Vagina (tissue), 2 donors: ENCODE results near the gene CHPF2. TPM values are rescaled to one million over a fixed set of nuclear protein-coding genes. Genes with fewer than 3 reads are reported as not detected.

Experiments
- DNase-seq, 2 donors: peaks; one replicate each; pipeline ENCODE4 v3.0.0-alpha.2; 2017; ENCODE audit errors: extremely low spot score in 2 of 2
- H3K27ac ChIP-seq: fragments of 200-600 bp; sonication (generic); one replicate; pipeline ENCODE4 v1.5.1; 2019
- H3K27me3 ChIP-seq: fragments of 200-600 bp; sonication (generic); one replicate; pipeline ENCODE4 v1.5.1; 2019
- H3K36me3 ChIP-seq, 2 donors: fragments of 200-600 bp; sonication (generic); one replicate each; pipeline ENCODE4 v1.5.1; 2017 to 2019
- H3K4me1 ChIP-seq: fragments of 200-600 bp; sonication (generic); one replicate; pipeline ENCODE4 v1.5.1; 2019
- H3K4me3 ChIP-seq, 2 donors: fragments of 200-600 bp; sonication (generic); 1 replicate in 1 of 2; 2 replicates in 1 of 2; pipeline ENCODE4 v1.5.1; 2016 to 2019
- H3K9me3 ChIP-seq: fragments of 200-600 bp; sonication (generic); one replicate; pipeline ENCODE4 v1.5.1; 2019
- CTCF ChIP-seq, 3 experiments: fragments of 450-650 bp in 2 of 3; fragments of 200-600 bp in 1 of 3; sonication (generic) in 1 of 3; IDR thresholded peaks; one replicate each; pipeline ENCODE4 v1.5.1; 2017 to 2019; ENCODE audit warnings: antibody characterized with exemption in 3 of 3, mild to moderate bottlenecking in 2 of 3, moderate library complexity in 2 of 3
- POLR2A ChIP-seq, 2 donors: fragments of 450-650 bp; IDR thresholded peaks; one replicate each; pipeline ENCODE4 v1.6.1; 2017; ENCODE audit warnings: antibody characterized with exemption in 2 of 2, mild to moderate bottlenecking in 2 of 2, moderate library complexity in 2 of 2
- POLR2AphosphoS5 ChIP-seq, 2 donors: sonication (generic); formaldehyde crosslinking; IDR thresholded peaks; one replicate each; pipeline ENCODE4 v1.9.0; 2017; ENCODE audit warnings: antibody characterized with exemption in 2 of 2, mild to moderate bottlenecking in 2 of 2, low read depth in 1 of 2; ENCODE audit not compliant: insufficient read depth in 1 of 2
- intact Hi-C: fragments of 100-400 bp; cut with DNase I; formaldehyde crosslinking; loops from one replicate; pipeline ENCODE4 v1.15.1; 2023
- total RNA-seq: library from RNA; depleted of rRNA; stranded (reverse); fragments of >200 nt; gene quantifications from one replicate; pipeline ENCODE4 v1.2.3, GENCODE V29; 2016

Gene CHPF2
- total RNA-seq, 1 donor from 2014 or later, result 28.0 TPM

DNA sequence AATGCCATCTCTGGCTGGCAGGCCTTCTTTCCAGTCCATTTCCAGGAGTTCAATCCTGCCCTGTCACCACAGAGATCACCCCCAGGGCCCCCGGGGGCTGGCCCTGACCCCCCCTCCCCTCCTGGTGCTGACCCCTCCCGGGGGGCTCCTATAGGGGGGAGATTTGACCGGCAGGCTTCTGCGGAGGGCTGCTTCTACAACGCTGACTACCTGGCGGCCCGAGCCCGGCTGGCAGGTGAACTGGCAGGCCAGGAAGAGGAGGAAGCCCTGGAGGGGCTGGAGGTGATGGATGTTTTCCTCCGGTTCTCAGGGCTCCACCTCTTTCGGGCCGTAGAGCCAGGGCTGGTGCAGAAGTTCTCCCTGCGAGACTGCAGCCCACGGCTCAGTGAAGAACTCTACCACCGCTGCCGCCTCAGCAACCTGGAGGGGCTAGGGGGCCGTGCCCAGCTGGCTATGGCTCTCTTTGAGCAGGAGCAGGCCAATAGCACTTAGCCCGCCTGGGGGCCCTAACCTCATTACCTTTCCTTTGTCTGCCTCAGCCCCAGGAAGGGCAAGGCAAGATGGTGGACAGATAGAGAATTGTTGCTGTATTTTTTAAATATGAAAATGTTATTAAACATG, 6.0 kb downstream of the CHPF2 start:
- TF ChIP-seq POLR2A (IDR thresholded peaks at IDR 0.05) (no peak), POLR2AphosphoS5 (IDR thresholded peaks at IDR 0.05; ENCODE audit: insufficient read depth in 1 of 2, low read depth in 1 of 2) (no peak), CTCF (IDR thresholded peaks at IDR 0.05) (no peak)
- intact Hi-C loops, result loop anchor here (10.0 kb wide), 1 partner anchor 183 kb away; the partner anchor contains the start of genes CDK5 and SLC4A2
- H3K27ac ChIP-seq, result no peak overlapping the region

DNA sequence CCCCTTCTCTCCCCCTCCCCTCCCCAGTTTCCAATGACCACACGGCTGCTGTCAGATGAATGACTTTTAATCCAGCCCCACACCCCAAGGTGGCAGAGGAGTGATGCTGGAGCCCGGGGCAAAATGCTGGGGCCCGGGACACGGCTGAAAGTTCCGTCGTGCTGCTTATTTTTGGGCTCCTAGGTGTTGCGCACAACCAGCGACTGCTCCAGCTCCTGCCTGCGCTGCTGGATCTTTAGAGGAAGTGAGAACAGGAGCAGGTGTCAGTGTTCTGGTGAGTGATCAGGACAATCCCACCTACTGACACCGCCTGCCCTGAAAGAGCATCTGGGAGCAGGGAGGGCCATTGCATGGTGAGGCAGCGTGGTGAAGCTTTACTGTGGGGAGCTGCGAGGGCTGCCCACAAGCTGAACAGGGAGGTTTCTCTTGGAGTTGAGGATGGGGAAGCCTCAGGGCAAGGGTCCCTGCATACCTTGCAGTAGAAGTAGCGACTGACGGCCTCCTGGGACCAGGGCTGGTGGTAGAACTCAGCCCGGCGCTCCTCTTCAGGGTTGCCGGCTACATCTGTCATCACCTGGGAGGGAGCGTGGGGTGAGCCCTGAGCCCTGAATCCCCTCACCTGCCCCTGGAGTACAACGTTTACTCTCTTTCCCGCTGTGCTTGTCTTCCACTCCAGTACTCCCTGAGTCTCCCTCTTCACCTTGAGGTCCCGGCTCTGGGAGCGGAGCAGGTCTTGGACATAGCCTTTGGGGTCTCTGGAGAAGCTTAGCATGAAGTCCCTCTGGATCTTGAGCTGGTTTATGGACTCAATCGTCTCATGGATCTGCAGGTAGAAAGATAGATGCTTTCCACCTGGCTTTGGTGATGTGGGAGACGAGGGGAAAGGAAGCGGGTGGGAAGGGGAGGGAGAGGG, 6.9 kb downstream of the CHPF2 start:
- DNase-seq, result no peak
- TF ChIP-seq POLR2AphosphoS5 (IDR thresholded peaks at IDR 0.05; ENCODE audit: insufficient read depth in 1 of 2, low read depth in 1 of 2) (no peak), CTCF (IDR thresholded peaks at IDR 0.05) (no peak), POLR2A (IDR thresholded peaks at IDR 0.05) (no peak)
- peaks cover 21% of the 10 kb centered on the region for H3K4me1 ChIP-seq
- H3K27ac ChIP-seq, result no peak overlapping the region
- intact Hi-C loops, result loop anchor here (10.0 kb wide), 1 partner anchor 184 kb away; the partner anchor contains the start of genes CDK5 and SLC4A2
- H3K36me3 ChIP-seq, result peaks cover 0 to 24% of the 10 kb centered on the region in 2 donors
- no peaks in the 10 kb centered on the region for H3K27me3 ChIP-seq
- H3K9me3 ChIP-seq, result no peaks in the 10 kb centered on the region
- no peak overlapping the region for H3K4me3 ChIP-seq

More for the DNA sequence above, 6.0 kb downstream of the CHPF2 start:
- Histone ChIP-seq H3K4me1 (peaks cover 21% of the 10 kb centered on the region), H3K9me3 (no peaks in the 10 kb centered on the region), H3K36me3 (peaks cover 0 to 24% of the 10 kb centered on the region in 2 donors), H3K27me3 (no peaks in the 10 kb centered on the region), H3K4me3 (no peak overlapping the region)
- DNase-seq, result no peak

GRCh38 chr7:151239837-151240459, 7.7 kb downstream of the CHPF2 start:
- Histone ChIP-seq H3K9me3 (no peaks in the 10 kb centered on the region), H3K27me3 (no peaks in the 10 kb centered on the region), H3K4me3 (no peak overlapping the region), H3K4me1 (peaks cover 21% of the 10 kb centered on the region), H3K27ac (no peak overlapping the region), H3K36me3 (peaks cover 0 to 24% of the 10 kb centered on the region in 2 donors)
- DNase-seq, result no peak
- intact Hi-C loops, result loop anchor here (10.0 kb wide), 1 partner anchor 185 kb away; the partner anchor contains the start of genes CDK5 and SLC4A2
- no peak for TF ChIP-seq CTCF (IDR thresholded peaks at IDR 0.05)
- no peak for TF ChIP-seq POLR2AphosphoS5 (IDR thresholded peaks at IDR 0.05; ENCODE audit: insufficient read depth in 1 of 2, low read depth in 1 of 2)
- no peak for TF ChIP-seq POLR2A (IDR thresholded peaks at IDR 0.05)

- Histone ChIP-seq H3K9me3 (no peaks in the 10 kb centered on the region), H3K27ac (no peak overlapping the region), H3K27me3 (no peaks in the 10 kb centered on the region), H3K4me3 (no peak overlapping the region), H3K36me3 (peaks cover 0 to 20% of the 10 kb centered on the region in 2 donors), H3K4me1 (peaks cover 27% of the 10 kb centered on the region)
- TF ChIP-seq CTCF (IDR thresholded peaks at IDR 0.05), result no peak
- TF ChIP-seq POLR2AphosphoS5 (IDR thresholded peaks at IDR 0.05; ENCODE audit: insufficient read depth in 1 of 2, low read depth in 1 of 2), result no peak
- TF ChIP-seq POLR2A (IDR thresholded peaks at IDR 0.05), result no peak
- intact Hi-C loops, result no loop called here
- DNase-seq, result no peak
Measured at GRCh38 chr7:151240536-151240935, 8.3 kb downstream of the CHPF2 start.
